Epithelial cell of proximal tubule (primary cell): ENCODE data around the gene CELSR1. TPM values are rescaled to one million over a fixed set of nuclear protein-coding genes. Genes with fewer than 3 reads are reported as not detected.

Experiments used
- DNase-seq: peaks from one replicate; pipeline ENCODE4 v3.0.0-alpha.2; 2011; ENCODE audit warnings: low read depth
- H3K4me3 ChIP-seq: 2 replicates; pipeline ENCODE4 v1.5.1; 2011; ENCODE audit warnings: low read depth, mild to moderate bottlenecking, low read length
- total RNA-seq: library from RNA; depleted of rRNA; stranded (reverse); fragments of >200 nt; gene quantifications from 2 replicates; pipeline ENCODE4 v1.2.3, GENCODE V29; 2015
- TF ChIP-seq, protein P1 (sequence below): conservative IDR thresholded peaks from 2 replicates; pipeline ENCODE4 v1.5.1; 2012; ENCODE audit warnings: low read depth, mild to moderate bottlenecking, low read length

The CELSR1 gene
- total RNA-seq, 1 donor from 2014 or later: 85.0 TPM

- DNase-seq: no peak
- no peak overlapping the region for H3K4me3 ChIP-seq
- TF ChIP-seq, protein P1, sequence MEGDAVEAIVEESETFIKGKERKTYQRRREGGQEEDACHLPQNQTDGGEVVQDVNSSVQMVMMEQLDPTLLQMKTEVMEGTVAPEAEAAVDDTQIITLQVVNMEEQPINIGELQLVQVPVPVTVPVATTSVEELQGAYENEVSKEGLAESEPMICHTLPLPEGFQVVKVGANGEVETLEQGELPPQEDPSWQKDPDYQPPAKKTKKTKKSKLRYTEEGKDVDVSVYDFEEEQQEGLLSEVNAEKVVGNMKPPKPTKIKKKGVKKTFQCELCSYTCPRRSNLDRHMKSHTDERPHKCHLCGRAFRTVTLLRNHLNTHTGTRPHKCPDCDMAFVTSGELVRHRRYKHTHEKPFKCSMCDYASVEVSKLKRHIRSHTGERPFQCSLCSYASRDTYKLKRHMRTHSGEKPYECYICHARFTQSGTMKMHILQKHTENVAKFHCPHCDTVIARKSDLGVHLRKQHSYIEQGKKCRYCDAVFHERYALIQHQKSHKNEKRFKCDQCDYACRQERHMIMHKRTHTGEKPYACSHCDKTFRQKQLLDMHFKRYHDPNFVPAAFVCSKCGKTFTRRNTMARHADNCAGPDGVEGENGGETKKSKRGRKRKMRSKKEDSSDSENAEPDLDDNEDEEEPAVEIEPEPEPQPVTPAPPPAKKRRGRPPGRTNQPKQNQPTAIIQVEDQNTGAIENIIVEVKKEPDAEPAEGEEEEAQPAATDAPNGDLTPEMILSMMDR: no peak
These were observed 209.5 kb downstream of the CELSR1 start for GRCh38 chr22:46327691-46328465.

DNA sequence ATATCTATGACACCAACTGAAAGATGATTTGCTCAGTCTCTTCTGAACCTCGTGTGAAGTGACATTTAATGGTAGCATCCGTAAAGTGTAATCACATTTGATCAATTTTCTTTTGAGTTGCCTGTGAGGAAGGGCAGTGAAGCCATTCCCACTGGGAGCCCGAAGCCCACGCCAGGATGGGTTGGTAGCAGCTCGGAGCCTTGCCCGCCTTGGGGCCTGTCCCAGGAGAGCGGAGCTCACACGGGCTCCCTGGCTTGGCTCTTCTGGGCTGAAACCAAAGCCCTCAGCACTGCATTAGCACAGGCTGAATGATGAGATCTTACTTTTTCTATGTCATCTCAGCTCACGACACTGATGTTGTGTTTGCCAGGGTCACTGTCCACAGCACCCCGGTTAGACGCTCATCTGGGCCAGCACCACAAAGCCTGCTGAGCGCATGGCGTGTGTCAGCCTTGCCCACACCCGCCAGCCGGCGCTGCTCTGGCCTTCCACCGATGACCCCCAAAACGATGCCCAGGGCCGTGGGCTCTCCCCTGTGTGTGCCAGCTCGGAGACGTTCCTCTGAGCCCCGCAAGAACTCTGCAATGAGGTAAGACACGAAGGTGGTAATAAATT, 211.2 kb downstream of the CELSR1 start:
- DNase-seq: no peak
- H3K4me3 ChIP-seq: no peak overlapping the region
- TF ChIP-seq, protein P1: no peak

- H3K4me3 ChIP-seq: no peak overlapping the region
- DNase-seq: no peak
- TF ChIP-seq, protein P1: no peak
These were observed 214.3 kb downstream of the CELSR1 start for GRCh38 chr22:46323162-46323561.

DNA sequence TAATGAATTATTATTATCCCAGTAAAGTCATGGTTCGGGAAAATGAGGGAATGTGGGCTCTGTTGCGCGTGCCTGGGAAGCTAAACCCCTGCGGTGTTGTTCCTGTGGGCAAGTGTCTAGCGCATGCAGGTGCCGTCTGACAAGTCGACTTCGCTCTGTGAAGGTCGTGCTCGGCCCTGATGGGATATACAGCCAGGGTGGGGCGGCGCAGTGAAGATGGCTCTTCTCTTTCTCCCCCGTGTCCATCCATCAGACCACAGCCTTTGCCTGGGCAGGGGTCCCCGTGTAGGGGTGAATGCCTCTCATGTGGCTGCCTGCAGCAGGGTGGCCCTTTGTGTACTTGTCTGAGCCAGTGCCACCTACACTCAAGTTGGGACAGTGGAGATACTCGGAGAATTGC, 214.7 kb downstream of the CELSR1 start:
- TF ChIP-seq, protein P1: no peak
- no peak for DNase-seq

GRCh38 chr22:46320716-46321386, 216.6 kb downstream of the CELSR1 start:
- DNase-seq: no peak
- TF ChIP-seq, protein P1: no peak
- no peak overlapping the region for H3K4me3 ChIP-seq

More for the DNA sequence above, 214.7 kb downstream of the CELSR1 start:
- no peak overlapping the region for H3K4me3 ChIP-seq

- H3K4me3 ChIP-seq: no peak overlapping the region
- no peak for DNase-seq
- TF ChIP-seq, protein P1: no peak
These were observed 217.2 kb downstream of the CELSR1 start for GRCh38 chr22:46320166-46320710.
